ENCODE measurements around the gene CNTN1. TPM values are rescaled to one million over a fixed set of nuclear protein-coding genes. Genes with fewer than 3 reads are reported as not detected.

The CNTN1 gene
- total and polyA plus RNA-seq, 2 of the 13 experiments (the other 11 are each of a cell fraction or from before 2014, with no cell fraction given): 0.01 to 0.07 TPM

GRCh38 chr12:40802656-40803055, 110.4 kb downstream of the CNTN1 start:
- no peak for TF ChIP-seq NFIB (CRISPR knock-in tag; IDR thresholded peaks at IDR 0.05; ENCODE audit: borderline replicate concordance)
- in situ Hi-C loops (cut with HindIII; ENCODE audit: extremely low pct_ligation_motif_present, low pct_unique_long_range_greater_than_20kb): no loop called here
- no peak for FAIRE-seq

GRCh38 chr12:40819436-40820108, 127.3 kb downstream of the CNTN1 start:
- in situ Hi-C loops (cut with HindIII; ENCODE audit: extremely low pct_ligation_motif_present, low pct_unique_long_range_greater_than_20kb) (no loop called here), intact Hi-C loops (cut with micrococcal nuclease; ENCODE audit: unreplicated experiment) (no loop called here)
- FAIRE-seq: no peak
- no TSS peak for BruUV-seq (replicated peaks)
- Histone ChIP-seq H3K4me1 (ENCODE audit: insufficient read depth, low read length) (no peaks in the 10 kb centered on the region), H3K4me3 (replicated peaks in 1 of 3; ENCODE audit: insufficient read depth in 1 of 3, low read depth in 2 of 3, low read length in 3 of 3) (no peak overlapping the region), H3K79me2 (ENCODE audit: insufficient read depth, low read length) (no peaks in the 10 kb centered on the region), H3K4me2 (ENCODE audit: low read depth, low read length) (no peak overlapping the region), H3K36me3 (replicated peaks in 1 of 2; ENCODE audit: control insufficient read depth in 1 of 2, insufficient read depth in 2 of 2, low read length in 2 of 2) (no peaks in the 10 kb centered on the region), H4K20me1 (ENCODE audit: insufficient read depth, low read length) (no peaks in the 10 kb centered on the region), H3K9me3 (ENCODE audit: low read length) (no peaks in the 10 kb centered on the region), H3K27me3 (ENCODE audit: control insufficient read depth in 1 of 2, insufficient read depth in 2 of 2, low read length in 2 of 2) (no peaks in the 10 kb centered on the region), H3K27ac (ENCODE audit: extremely low read length, insufficient read depth, low read length) (no peak overlapping the region), H2AFZ (ENCODE audit: low read length) (no peak overlapping the region), H3K9ac (ENCODE audit: insufficient read depth, low read depth, low read length) (no peak overlapping the region)
- TF ChIP-seq ZNF724P (CRISPR knock-in tag; IDR thresholded peaks at IDR 0.05; ENCODE audit: borderline replicate concordance) (no peak), GPN1 (CRISPR knock-in tag; IDR thresholded peaks at IDR 0.05; ENCODE audit: borderline replicate concordance) (no peak), ZNF800 (CRISPR knock-in tag; IDR thresholded peaks at IDR 0.05) (no peak), ZNF550 (CRISPR knock-in tag; IDR thresholded peaks at IDR 0.05; ENCODE audit: borderline replicate concordance) (no peak), PCBP2 (optimal IDR thresholded peaks at IDR 0.05; ENCODE audit: low read depth, low read length, poor library complexity, severe bottlenecking) (no peak)
- WGBS (ENCODE audit: low lambda C conversion rate): 7% methylated on average over 9 of the region's 12 CpGs
- CTCF ChIA-PET (ENCODE audit: low intra/inter-chr PET ratio, low total read pairs): no interaction called here
- POLR2A ChIA-PET: no interaction called here
- no peak for ATAC-seq
- DNase-seq (ENCODE audit: low spot score): no peak

More at GRCh38 chr12:40802656-40803055, 110.4 kb downstream of the CNTN1 start:
- WGBS (ENCODE audit: low lambda C conversion rate): 0% methylated on average over 1 of the region's 1 CpG
- Histone ChIP-seq H3K27me3 (ENCODE audit: control insufficient read depth in 1 of 2, insufficient read depth in 2 of 2, low read length in 2 of 2) (no peaks in the 10 kb centered on the region), H2AFZ (ENCODE audit: low read length) (no peak overlapping the region), H3K27ac (ENCODE audit: extremely low read length, insufficient read depth, low read length) (no peak overlapping the region), H3K4me3 (replicated peaks in 1 of 3; ENCODE audit: insufficient read depth in 1 of 3, low read depth in 2 of 3, low read length in 3 of 3) (no peak overlapping the region), H4K20me1 (ENCODE audit: insufficient read depth, low read length) (no peaks in the 10 kb centered on the region), H3K9ac (ENCODE audit: insufficient read depth, low read depth, low read length) (no peak overlapping the region), H3K9me3 (ENCODE audit: low read length) (no peaks in the 10 kb centered on the region), H3K36me3 (replicated peaks in 1 of 2; ENCODE audit: control insufficient read depth in 1 of 2, insufficient read depth in 2 of 2, low read length in 2 of 2) (no peaks in the 10 kb centered on the region), H3K79me2 (ENCODE audit: insufficient read depth, low read length) (no peaks in the 10 kb centered on the region), H3K4me2 (ENCODE audit: low read depth, low read length) (no peak overlapping the region), H3K4me1 (ENCODE audit: insufficient read depth, low read length) (no peaks in the 10 kb centered on the region)
- ChIA-PET POLR2A (no interaction called here), CTCF (ENCODE audit: low intra/inter-chr PET ratio, low total read pairs) (no interaction called here)
- no TSS peak for BruUV-seq (replicated peaks)
- ATAC-seq (no peak), DNase-seq (ENCODE audit: low spot score) (no peak)
- intact Hi-C loops (cut with micrococcal nuclease; ENCODE audit: unreplicated experiment): no loop called here

Data from HepG2 (cell line).